Posterior cingulate gyrus (tissue), 11 donors: ENCODE data around the gene OCIAD1.
"Not testable (repeated sequence)": the region's sequence is repeated elsewhere in the genome, so short reads cannot be mapped to it uniquely, and the experiment has no call there.

ENCODE experiments used
- DNase-seq, 10 donors: peaks; one replicate each; pipeline versions ENCODE4 v3.0.0 to v3.0.0-alpha.2; 2020 to 2021; ENCODE audit warnings: mixed read lengths in 3 of 10
- intact Hi-C: fragments of 100-400 bp; cut with DNase I; formaldehyde crosslinking; loops from one replicate; pipeline ENCODE4 v1.15.1; 2023

Gene OCIAD1

DNA sequence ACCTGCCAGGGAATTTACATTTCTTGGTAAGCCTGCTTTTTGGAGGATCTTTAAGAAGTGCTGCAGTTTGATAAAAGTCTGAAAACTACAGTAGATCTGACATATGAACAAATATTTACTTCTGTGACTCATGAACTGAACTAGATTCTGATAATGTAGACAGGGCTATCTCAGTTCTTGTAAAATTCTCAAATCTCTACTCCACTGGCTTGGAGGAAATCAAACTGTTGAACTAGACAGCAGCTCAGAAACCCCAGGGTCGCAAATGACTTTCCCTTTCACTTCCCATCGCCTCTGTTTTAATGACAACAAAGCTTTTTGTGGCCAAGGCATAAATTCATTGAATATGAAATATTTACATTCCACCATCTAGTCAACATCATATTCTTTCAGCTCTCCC, 15.4 kb upstream of the OCIAD1 start:
- DNase-seq: no peak
- intact Hi-C loops: no loop called here

DNA sequence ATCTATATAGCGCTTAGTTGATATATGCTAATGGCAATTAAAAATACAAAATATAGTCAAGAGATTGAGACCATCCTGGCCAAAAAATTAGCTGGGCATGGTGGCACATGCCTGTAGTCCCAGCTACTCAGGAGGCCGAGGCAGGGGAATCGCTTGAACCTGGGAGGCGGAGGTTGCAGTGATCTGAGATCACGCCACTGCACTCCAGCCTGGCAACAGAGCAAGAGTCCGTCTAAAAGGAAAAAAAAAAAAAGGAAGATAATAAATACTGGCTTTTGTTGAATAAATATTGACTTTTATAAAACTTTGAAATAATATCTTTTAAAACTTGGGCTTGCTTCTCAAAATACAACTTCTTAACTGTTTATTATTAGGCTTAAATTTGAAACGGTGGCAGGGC, 14.6 kb upstream of the OCIAD1 start:
- intact Hi-C loops, DNase-seq: not testable (repeated sequence)

DNA sequence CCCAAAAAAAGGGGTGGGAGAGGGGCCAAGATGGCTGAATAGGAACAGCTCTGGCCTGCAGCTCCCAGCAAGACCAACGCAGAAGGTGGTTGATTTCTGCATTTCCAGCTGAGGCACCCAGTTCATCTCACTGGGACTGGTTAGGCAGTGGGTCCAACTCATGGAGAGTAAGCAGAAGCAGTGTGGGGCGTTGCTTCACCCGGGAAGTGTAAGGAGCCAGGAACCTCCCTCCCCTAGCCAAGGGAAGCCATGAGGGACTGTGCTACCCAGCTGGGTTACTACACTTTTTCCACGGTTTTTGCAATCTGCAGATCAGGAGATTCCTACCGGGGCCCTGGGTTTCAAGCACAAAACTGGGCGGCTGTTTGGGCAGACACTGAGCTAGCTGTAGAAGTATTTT, 13.9 kb upstream of the OCIAD1 start:
- no peak for DNase-seq
- intact Hi-C loops: no loop called here

DNA sequence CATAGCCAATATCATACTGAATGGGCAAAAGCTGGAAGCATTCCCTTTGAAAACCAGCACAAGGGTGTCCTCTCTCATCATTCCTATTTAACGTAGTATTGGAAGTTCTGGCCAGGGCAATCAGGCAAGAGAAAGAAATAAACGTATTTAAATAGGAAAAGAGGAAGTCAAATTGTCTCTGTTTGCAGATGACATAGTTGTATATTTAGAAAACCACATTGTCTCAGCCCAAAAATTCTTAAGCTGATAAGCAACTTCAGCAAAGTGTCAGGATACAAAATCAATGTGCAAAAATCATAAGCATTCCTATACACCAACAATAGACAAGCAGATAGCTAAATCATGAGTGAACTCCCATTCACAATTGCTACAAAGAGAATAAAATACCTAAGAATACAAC, 9.5 kb upstream of the OCIAD1 start:
- intact Hi-C loops, DNase-seq: not testable (repeated sequence)

DNA sequence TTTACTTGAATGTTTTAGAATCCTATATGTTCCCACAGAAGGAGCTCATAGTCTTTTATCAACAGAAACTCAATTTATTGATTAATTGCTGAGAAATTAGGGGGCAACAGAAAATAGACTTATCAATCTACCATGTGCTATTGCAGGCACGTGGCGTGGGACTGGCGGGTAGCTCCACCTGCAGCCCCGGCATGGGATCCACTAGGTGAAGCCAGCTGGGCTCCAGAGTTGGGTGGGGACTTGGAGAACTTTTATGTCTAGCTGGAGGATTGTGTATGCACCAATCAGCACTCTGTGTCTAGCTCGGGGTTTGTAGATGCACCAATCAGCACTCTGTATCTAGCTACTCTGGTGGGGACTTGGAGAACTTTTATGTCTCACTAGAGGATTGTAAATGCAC, 3.3 kb upstream of the OCIAD1 start:
- DNase-seq: no peak
- intact Hi-C loops: loop anchor here (5.0 kb wide), 1 partner anchor 35 kb away; no protein-coding TSS in a partner anchor

DNA sequence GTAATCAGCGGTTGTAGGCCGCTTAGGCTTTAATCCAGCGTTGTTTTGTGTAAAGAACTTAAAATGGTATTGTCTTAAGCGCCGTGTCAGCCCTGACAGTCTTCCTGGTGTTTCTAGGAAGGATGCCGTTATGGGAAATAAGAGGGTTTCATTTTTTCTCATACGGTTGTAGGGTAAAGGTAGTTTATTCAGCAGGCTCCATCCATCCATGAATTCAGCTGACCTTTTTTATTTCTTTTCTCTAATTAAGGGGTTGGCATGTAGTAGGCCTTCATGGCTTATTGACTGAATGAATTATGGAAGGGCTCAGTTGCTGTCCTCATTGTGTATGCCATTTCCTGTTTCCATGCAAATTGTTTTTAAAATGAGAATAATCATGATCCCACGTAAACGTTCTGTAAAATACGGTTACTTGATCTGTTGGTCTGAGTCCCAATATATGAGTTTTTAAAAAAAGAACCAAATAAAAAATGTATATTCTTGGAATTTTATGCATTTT, 693 bp downstream of the OCIAD1 start:
- DNase-seq: no peak
- intact Hi-C loops: loop anchor here (1.0 to 5.0 kb wide), 2 partner anchors 52 to 249 kb away; no protein-coding TSS in a partner anchor

DNA sequence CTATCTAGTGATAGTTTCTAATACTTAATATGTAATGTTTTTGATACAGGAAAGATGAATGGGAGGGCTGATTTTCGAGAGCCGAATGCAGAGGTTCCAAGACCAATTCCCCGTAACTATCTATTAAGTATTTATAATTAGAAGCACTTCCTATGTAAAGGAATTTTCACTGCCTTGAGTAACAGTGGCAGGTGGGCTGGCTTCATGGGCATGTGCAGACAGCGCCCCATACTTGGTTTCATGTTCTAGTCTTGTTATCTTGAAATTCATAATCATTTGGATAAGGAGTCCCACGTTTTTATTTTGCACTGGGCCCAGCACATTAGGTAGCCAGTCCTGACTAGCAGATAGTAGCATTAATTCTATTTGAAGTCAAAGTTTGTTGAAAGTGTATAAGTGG, 1.7 kb downstream of the OCIAD1 start:
- intact Hi-C loops: loop anchor here (5.0 kb wide), 1 partner anchor 250 kb away; no protein-coding TSS in a partner anchor
- DNase-seq: no peak

DNA sequence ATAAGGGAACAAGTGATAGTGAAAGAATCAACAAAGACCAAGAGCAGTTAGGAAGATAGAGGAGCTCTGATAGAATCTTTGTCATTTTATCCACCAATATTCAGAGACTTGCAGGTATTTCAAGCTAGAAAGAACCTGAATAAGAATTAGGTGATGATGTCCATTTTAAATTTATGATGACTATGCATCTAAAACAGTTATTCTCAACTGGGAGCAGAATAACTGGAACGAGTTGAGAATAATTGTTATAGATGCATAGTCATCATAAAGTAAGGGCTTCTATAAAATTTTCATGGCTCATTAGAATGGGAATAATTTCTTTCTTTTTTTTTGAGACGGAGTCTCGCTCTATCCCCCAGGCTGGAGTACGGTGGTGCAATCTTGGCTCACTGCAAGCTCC, 5.8 kb downstream of the OCIAD1 start:
- intact Hi-C loops: no loop called here
- no peak for DNase-seq

DNA sequence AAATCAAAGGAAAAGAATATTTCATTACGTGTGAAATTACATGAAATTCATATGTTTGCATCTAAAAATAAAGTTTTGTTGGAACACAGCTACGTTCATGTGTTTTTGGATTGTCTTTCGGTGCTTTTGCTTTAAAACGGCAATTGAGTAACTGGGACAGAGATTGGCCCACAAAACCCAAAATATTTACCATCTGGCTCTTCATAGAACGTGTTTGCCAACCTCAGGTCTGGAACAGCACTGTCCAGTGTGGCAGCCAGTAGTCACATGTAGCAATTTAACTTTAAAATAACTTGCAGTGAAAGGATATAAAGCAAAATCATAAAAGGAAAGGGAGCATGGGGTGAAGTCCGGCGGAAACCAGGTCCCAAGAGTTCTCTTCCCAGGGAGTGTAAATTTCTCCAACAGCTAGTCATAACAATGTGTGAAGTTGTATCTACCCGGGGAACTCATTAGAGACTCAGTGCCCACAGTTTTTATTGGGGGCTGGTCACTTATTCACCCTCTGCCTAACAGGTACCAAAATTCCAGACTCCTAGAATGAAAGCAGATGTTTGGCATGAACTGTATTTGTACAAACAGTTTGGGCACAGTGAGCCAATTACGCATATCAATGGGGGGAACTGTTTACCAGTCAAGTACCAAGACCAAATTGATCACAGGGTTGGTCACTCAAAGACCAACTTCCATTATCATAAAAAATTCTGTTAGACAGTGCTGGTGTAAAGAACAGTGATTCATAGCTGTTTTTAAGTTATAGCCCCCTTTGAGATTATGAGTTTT, 10.3 kb downstream of the OCIAD1 start:
- intact Hi-C loops: no loop called here
- DNase-seq: peak in 1 of 10 donors; percentile 34

DNA sequence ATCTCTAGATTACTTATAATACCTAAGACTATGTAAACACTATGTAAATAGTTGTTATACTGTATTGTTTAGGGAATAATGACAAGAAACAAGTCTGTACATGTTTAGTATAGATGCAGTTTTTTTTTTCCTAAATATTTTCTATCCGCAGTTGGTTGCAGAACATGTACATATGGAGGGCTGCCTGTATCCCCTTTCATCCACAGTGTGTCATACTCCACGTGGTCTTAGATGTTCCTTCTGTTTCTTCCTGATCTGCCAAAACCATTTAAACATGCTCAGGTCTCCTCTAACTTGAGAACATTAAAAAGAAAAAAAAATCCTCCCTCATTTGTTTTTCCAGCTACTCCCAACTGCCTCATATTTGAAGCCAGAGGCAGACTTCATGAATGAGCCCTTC, 14.0 kb downstream of the OCIAD1 start:
- DNase-seq: no peak
- intact Hi-C loops: no loop called here

DNA sequence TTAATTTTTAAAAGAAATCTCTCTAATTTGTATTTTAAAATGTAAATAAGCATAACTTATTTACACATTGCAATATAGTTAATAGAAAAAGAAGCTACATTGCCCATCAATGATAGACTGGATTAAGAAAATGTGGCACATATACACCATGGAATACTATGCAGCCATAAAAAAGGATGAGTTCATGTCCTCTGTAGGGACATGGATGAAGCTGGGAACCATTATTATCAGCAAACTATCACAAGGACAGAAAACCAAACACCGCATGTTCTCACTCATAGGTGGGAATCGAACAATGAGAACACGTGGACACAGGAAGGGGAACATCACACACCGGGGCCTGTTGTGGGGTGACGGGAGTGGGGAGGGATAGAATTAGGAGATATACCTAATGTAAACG, 17.9 kb downstream of the OCIAD1 start:
- DNase-seq: peak in 1 of 10 donors; percentile 12
- intact Hi-C loops: not testable (repeated sequence)

DNA sequence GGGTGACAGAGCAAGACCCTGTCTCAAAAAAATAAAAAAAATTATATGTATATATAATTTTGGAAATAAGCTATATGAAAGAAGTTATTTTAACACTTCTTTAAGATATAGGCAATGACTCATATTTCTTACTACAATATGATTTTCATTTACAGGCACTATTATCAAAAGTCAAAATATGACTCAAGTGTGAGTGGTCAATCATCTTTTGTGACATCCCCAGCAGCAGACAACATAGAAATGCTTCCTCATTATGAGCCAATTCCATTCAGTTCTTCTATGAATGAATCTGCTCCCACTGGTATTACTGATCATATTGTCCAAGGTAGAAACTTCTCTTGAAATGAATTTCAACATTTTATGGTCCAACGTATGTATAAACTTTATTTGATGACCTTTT, 20.8 kb downstream of the OCIAD1 start:
- intact Hi-C loops: no loop called here
- no peak for DNase-seq

DNA sequence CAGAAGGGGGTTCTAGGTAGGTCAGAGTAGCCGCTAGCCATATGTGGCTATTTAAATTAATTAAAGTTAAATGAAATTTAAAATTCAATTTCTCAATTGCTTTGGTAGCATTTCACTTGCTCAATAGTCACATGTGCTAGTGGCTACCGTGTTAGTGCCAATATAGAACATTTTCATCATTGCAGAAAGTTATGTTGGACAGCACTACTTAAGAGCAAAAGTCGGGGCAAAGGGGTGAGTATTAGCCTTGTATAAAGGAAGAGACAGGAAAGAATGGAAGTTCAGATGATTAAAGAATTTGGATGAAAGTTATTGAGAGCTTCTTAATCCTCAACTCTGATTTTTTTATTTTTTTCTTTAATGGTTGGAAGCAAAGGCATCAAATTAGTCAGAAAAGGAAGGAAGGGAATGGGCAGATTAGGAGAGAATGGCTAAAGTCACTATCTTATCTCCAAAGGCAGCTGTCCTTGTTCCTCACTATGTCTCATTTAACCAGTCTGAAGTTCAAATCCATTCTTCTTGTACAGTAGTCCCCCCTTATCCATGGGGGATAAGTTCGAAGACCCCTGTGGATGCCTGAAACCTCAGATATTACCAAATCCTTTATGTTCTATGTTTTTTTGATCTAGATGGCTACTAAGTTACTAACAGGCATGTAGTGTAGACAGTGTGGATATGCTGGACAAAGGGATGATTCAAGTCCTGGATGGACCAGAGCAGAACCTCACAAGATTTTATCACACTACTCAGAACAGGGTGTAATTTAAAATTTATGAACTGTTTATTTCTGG, 22.9 kb downstream of the OCIAD1 start:
- intact Hi-C loops: no loop called here
- no peak for DNase-seq

DNA sequence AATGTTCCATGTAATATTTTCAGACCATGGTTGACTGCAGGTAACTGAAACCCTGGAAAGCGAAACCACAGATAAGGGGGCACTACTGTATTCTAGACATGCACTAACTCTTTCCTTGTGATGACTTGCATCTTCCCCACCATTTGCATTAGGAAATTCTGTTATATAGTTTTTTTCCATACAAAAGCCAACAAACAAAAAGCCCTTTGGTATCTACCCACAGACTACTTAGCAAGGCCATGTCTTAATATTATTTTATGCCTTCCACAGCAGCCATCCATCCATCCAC, 23.5 kb downstream of the OCIAD1 start:
- DNase-seq: no peak
- intact Hi-C loops: no loop called here

DNA sequence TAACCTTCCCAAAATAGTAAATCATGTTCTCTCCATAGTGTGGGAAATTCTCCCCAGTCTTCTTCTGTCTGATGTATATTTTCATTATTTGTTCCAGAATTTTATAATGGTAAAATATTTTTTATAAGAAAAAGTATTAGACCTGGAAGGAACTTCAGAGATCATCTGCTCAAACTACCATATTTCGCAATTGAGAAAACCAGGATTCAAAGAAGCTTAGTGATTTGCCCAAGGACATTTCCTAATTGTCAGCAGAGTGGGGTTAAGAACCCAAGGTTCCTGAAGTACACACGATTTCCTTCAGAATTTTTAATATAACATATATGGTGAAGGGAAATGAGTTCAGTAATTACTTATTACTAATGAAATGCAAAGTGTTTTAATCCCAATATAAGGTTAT, 24.1 kb downstream of the OCIAD1 start:
- no peak for DNase-seq
- intact Hi-C loops: no loop called here

DNA sequence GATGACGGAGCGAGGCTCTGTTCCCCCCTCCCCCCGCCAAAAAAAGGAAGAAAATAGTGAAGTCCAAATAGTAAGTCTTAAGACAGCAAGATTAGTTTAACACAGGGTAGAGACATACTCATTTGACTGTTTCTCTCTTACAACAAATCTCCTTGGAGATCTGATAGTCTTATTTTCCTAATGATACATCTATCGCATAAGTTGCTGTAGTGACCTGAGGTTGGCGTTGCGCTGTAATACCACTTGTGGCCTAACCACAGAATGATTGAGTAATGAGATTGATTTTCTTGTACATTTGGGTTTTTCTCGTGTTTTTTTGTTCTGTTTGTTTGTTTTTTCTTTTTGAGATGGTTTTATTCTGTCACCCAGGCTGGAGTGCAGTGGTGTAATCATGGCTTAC, 27.2 kb downstream of the OCIAD1 start:
- DNase-seq: peak in 1 of 10 donors; percentile 8
- intact Hi-C loops: no loop called here

DNA sequence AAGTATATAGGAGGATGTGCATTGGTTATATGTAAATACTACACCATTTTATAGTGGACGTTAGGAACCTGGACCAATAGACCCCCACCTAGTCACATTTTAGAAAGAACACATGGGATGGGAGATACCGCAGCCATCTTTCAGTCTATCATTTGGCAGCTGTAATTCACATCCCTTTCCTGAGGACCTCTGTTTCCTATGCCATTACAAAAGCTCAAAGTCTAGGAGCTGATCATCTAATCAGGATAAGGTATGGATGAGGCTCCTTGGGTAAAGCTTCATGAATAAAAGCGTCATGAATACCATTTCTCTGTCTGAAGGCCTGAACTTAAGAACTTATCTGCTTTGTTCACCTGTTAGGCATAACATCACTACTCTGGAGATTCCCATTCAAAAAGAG, 31.1 kb downstream of the OCIAD1 start:
- intact Hi-C loops: no loop called here

DNA sequence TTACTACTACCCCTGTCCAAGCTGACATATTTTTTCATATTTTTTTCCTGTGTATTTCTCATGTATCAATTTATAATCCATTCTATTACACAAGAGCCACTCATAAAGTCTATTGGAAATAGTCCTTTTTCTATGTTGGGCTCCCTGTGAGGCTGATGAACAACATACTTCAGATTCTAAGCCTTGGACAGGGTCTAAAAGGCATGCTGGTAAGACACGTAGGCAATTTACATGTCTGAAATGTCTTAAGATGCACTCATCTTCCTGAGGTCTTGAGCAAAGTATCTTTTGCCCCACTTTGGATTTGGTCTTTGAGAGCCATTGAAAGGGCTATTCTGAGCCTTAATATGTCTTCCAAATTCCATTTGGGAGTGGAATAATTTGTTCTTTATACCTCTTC, 31.8 kb downstream of the OCIAD1 start:
- intact Hi-C loops: no loop called here
- no peak for DNase-seq

More for the DNA sequence above, 31.1 kb downstream of the OCIAD1 start:
- no peak for DNase-seq

DNA sequence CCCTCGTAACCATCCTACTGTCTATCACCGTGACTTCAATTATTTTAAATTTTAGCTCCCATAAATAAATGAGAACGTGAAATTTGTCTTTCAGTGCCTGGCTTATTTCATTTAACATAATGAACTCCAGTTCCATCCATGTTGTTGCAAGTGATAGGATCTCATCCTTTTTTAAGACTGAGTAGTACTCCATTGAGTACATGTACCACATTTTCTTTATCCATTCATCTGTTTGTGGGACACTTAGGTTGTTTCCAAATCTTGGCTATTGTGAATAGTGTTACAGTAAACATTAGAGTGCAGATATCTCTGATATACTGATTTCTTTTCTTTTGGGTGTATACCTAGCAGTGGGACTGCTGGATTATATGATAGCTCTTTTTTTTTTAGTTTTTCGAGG, 32.8 kb downstream of the OCIAD1 start:
- DNase-seq: no peak
- intact Hi-C loops: no loop called here

DNA sequence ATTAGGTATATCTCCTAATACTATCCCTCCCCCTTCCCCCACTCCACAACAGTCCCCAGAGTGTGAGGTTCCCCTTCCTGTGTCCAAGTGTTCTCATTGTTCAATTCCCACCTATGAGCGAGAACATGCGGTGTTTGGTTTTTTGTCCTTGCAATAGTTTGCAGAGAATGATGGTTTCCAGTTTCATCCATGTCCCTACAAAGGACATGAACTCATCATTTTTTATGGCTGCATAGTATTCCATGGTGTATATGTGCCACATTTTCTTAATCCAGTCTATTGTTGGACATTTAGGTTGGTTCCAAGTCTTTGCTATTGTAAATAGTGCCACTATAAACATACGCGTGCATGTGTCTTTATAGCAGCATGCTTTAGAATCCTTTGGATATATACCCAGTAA, 33.8 kb downstream of the OCIAD1 start:
- intact Hi-C loops, DNase-seq: not testable (repeated sequence)

DNA sequence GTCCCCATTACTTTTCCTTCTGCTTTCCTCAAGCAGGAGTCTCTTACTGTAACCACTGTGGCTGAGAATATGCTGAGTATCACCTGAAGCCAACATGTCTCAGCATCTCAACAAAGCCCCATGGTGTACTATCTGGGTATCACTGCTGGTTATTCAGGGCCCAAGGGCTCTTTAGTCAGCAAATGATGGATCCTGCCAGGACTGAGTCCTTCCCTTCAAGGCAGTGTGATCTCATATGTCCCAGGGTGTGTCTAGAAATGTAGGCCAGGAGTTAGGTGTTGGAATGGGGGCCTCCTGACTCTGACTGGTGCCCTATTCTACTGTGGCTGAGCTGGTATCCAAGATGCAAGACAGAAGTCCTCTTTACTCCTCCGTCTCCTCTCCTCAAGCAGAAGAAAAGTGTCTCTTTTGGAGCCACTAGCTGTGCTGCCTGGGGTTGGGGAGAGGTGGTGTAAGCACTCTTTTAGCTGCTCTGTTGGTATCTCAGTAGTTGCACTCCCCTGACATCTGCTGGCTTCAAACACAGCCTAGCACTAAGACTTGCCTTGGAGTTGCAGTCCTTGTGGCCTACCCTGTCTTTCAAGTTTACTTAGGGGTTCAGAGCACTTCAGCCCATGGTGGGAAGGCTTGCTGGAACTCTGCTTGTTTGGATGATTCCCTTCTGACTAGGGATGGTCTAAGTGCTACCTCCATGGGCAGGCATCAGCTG, 47.1 kb downstream of the OCIAD1 start:
- intact Hi-C loops: no loop called here
- peak in 2 of 10 donors; percentile 36 to 44 for DNase-seq
